ENCODE data around the gene ZCCHC18.
A peak's percentile ranks its signal among the peaks of the same experiment; 100 is the strongest.
"Not testable (repeated sequence)": the region's sequence is repeated elsewhere in the genome, so short reads cannot be mapped to it uniquely, and the experiment has no call there.

The ZCCHC18 gene
- total RNA-seq, result 0.31 to 1.4 reads per million in 2 donors

DNA sequence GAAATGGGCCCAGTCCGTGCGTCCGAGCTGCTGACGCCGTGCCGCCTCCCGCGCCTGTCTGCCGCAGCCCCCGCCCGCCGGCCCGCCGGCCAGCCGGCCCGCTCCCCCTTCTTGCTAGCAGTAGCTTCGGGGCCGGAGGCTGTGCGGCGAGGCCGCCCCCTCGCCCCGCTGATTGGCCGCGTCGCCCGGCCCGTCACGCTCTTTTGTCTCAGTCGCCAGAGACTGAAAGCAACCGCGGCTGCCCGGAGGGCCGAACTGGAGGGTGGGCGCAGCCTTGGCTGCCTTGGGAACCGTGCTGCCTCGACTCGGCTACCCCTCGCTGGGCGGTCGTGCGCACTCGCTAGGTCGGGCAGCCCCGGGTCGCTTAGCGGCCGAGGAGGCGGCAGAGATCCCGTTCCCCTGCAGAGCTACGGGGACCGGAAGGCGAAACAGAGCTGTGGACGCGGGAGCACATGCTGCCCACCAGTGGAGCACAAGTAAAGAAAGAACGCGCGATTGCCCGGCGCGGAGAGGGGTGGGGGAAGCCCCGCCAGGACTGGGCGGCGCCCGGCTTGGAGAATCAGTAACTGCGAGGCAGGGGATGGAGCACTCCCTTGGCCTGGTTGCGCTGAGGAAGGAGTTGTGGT lies at the start of gene ZCCHC18:
Gene ZCCHC18, plus strand, starts transcription at position 198 of the 626 bp plus-strand sequence. CDS start 1,589 bp downstream, outside the sequence.
- DNase-seq, result peak in 4 of 5 experiments; percentile 2 to 35 (median 12)

DNA sequence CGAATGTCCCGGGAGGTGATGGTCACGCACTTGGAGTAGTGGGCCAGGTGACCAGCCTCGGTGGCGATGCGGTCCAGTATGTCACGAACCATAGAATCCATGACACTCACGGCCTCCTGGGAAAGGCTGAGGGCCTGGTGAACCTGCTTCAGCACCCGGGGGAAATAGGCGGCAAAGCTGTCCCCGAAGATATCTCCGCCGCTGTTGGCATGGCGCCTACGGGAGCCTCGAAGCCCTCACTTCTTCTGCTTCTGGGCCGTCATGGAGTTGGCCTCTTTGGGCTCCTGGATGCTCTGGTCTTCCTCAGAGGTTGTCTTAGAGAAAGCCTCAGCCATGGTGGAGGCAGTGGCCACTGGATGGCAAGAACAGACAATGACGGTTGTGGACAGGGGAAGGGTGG lies 49.7 kb upstream of the ZCCHC18 start:
- not testable (repeated sequence) for DNase-seq

DNA sequence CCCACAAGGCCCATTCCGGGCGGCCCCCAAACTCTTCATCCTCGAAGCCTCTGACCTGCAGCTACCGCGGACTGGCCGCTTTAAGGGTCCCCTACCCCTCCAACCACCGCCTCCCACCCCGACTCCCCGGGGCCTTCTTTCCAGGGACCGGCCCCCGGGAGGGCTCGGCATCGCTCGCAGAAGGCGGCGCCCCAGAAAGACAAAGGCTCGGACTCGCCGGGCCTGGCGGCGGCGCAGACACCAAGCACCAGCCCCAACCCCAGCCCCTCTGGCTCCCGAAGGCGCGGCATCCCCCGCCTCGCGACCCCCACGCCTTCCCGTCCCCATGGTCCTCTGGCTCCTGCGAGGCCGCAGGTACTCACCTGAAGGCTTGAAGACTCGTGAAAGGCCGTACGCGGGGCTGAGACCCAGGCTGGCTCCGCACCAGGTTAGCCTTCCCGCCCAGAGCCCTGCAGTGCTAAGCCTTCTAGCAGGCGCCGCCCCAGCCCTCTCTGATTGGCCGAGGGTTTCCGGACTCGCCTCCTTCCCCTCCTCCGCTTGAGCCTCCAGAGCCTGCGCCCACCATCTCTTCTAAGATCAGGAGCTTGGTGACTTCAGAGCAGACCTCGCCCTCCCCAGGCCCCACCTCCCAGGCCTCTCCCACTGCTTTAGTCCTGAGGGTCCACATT lies 36.4 kb upstream of the ZCCHC18 start, which contains the start of gene TMSB15C:
Gene TMSB15C, minus strand, starts transcription at position 459 of the 668 bp plus-strand sequence.
- not testable (repeated sequence) for DNase-seq

DNA sequence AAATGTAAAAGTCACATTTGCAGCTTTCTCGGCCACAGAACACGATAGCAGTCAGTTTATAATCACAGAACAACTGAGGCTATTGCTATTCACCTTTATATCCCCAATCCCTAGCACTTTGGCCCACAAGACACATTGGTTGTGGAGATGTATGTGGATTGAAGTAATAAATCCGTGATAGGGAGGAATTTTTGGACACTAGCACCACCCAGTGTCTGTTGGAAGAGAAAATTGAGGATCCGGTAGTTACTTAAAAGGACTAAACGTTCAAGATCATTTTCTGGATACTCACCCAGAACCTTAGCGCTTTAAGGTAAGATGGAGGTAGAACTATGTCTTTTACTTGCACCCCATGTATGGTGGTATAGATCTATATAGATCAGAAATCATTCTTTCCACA lies 34.5 kb upstream of the ZCCHC18 start:
- not testable (repeated sequence) for DNase-seq

DNA sequence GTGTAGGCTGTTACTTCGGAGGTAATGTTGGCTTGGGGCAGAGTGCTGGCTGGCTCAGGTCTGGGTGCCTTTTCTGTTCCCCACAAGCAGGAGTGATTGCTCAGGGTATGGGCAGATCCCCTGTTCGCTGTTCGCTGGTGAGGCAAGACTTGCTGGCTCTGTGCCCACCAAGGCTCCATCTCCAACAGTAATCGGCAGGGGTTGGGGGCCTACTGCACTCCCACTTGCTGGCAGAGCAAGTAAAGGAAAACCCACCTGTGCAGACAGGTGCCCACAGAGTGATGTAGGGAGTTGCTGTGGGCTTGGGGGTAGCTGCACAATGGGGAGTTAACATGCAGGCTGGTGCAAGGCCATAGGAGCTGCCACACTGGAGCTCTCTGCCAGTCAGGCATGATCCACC lies 28.3 kb upstream of the ZCCHC18 start:
- DNase-seq, result no peak

DNA sequence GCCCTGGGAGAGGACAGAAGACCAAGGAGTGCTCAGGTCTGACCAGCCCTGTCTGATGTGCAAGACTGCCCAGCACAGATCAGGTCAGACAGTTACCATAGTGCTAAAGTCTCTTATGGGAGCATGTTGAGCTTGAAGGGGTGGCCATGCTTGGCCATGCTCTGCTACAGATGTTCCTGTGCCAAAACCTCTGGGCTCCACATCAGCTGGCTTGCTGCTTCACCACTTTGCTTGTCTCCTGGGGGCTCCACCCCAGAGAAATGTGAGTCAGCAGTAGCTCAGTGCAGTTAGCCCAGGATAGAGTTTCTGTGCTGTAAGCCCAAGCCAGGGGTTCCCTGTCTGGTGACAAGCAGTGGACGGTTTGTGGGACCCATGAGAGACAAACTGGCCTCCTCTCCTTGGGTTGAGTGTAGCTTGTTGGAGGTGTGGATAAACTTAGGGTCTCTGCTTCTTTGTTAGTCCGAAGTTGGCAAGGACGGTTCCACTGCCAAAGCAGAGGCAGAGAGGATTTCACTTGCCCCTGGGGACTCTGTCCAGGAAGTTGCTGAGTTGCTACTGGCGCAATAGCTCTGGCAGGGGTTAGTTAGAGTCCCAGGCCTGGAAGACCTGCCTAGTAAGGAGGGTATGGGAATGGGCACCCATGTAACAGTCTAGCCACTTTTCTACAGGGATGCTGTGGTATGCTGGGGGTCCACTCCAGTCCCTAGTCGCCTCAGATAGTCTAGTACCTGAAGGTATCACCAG lies 27.6 kb upstream of the ZCCHC18 start:
- DNase-seq, result no peak

DNA sequence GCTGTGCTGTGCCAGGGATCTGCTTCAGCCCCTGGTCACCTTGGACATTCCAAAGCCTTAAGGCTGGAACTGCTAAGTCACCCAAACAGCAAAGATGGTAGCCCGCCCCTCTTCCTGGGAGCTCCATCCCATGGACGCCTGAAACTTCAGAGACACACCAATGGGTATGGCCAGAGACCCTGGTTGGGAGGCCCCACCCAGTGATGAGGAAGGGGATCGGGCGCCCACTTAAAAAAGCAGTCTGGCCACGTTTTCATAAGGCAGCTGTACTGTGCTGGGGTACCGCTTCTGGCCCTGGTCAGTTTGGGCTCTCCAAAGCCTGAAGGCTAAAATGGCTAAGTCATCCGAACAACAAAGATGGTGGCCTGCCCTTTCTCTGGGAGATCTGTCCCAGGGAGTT lies 26.8 kb upstream of the ZCCHC18 start:
- DNase-seq, result no peak

DNA sequence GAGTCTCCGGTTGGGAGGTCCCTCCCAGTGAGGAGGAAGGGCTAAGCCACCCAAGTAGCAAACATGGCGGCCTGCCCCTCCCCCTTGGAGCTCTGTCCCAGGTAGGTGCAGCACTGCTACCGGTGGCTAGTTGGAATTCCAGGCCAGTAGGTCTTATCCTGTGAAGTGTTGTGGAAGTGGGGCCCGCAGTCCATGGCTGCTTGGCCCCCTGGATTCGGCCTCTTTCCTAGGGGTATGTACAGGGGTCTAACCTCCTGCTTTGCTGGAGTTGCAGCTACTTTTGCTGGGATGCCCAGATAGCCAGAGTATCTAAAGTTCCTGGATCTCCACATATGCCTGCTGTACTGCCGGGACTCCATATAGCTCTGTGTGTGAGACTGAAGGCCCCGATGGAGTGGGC lies 26.4 kb upstream of the ZCCHC18 start:
- no peak for DNase-seq

DNA sequence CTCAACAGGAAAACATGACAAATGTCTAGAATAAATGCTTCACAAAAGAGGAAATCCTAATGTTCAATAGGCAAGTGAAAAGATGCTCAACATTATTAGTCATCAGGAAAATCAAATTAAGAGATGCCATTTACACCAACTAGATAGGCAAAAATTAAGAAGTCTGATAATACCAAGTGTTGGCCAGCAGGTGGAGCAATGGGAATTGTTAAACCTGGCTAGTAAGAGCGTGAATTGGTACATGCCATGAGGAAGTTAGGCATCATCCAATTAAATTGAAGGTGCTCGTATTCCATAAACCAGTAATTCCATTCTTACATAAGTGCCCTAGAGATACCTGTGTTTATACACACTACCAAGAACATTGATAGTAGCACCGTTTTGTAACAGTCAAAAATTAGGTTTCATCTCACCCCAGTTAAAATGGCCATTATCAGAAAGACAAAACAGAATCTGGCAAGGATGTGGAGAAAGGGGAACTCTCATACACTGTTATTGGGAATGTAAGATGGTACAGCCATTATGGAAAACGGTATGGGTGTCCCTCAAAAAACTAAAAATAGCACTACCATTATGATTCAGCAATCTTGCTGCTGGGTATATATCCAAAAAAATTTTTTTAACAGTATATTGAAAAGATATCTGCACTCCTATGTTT lies 14.0 kb upstream of the ZCCHC18 start:
- peak in 3 of 5 experiments; percentile 16 to 60 (median 43) for DNase-seq

DNA sequence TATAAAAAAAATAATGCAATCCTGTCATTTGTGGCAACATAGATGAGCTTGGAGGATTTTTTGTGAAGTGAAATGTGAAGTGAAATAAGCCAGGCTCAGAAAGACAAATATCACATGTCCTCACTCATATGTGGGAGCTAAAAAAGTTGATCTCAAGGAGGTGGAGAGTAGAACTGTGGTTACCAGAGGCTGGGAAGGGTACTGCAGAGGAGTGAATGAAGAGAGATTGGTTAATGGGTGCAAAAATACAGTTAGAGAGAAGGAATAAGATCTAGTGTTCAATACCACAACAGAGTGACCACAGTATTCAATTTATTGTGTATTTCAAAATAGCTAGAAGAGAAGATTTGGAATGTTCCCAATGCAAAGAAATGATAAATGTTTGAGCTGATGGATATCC lies 13.4 kb upstream of the ZCCHC18 start:
- no peak for DNase-seq

DNA sequence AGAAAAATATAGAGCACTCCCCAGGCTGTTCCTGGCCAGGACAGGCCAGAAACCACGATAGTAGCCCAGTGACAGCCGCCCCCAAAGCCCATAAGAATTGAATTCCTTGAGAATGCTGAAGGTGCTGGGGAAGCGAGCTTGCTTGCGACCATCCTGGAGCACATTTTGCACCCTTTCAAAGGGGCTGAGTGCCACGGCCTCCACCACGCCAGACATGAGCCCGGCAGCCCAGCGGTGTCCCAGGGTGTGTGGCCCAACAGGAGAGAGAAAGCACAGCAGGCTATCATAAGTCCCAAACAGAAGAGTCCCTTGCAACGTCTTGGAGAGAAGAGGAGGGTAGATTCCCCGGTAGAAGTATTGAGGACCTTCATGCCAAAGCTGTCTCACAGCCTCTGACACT lies 7.6 kb upstream of the ZCCHC18 start:
- no peak for DNase-seq

DNA sequence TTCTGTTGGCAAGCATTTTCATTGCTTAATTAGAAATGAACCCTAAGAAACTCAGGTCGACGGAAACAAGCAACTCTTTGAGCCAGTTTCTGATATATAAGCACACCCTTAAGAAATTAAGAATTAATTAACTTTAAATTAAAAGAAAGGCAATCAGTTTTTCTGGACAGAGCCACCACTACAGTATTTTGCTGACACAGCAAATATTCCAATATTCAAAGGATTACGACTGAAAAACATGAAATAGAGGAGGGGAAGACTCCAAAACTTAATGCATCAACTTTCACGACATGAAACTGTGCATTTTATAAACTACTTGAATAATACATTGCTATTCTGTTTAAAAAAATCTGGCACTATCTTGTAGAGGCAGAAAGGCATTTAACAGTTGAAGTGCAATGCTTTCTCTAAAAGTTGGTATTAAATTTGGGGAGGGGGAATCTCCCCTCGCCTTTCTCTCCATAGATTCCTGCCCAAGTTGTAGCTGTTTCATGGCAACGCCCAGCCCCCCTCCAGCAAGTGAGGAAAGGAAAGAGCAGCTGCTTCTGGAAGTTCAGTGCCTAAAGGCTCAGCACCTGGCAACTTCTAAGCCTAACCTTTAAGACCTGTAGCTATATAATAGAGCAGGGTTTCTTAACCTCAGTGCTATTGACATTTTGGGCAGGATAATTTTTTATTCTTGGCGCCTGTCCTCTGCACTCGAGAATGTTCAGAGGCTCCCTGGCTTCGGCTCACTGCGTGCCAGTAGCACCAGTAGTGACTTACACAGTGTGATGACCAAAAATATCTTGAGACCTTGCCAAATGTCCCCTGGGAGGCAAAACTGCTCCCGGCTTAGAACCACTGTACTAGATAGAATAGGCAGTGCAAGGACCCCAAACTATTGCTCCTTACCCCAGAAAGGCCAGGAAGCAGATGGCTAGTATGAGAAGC lies 6.7 kb upstream of the ZCCHC18 start:
- no peak for DNase-seq

DNA sequence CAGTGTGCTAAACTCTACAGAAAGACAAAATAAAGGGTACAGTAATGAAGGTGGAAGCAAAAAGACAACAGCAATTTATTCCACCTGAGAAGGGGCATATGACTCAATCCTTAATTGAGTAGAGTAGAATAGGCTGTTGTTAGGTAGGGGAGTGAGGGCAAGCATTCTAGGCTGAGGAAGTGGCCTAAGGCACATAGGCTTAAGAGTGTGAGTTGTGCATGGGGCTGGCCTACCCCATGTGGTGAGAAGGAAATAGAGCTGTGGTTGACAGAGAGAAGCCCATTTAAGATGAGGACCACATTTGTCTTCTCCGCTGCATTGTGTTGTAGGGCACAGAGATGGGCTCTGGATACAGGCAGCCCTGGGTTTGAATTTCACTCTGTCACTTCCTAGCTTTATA lies 3.4 kb upstream of the ZCCHC18 start:
- no peak for DNase-seq

DNA sequence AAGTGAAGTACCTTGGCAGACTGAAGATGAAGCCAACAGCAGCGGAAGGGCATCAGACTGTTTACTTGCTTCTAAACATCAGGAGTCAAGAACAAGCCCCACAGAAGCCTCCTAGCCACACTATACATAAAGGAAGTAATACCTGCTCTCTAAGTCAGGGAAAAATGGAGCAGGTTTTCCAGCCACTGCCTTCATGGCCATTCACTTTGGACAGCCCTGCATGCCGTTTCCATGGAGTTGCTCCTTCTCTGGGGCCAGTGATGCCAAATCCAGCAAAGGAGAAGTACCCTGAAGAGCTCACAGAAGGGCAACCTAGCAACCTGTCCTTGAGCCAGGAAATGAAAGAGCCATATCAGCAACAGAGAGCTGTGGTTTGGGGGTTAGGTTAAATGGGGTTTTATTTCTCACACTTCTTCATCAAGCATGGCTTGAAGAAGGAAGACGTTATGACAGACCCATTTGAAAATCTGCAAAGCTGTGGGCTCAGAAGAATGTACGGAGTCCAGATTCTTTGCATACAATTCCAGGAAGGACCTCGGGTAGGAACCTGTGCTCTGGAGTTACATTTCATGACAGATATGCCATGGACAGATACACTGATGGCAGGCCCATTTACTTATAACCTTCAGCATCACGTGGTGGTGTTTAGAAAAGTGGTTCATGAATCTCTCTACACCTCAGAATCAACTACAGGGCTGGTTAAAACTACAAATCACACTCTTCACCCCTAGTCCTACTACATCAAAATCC lies 1.7 kb upstream of the ZCCHC18 start:
- DNase-seq, result peak in 2 of 5 experiments; percentile 53 to 63

DNA sequence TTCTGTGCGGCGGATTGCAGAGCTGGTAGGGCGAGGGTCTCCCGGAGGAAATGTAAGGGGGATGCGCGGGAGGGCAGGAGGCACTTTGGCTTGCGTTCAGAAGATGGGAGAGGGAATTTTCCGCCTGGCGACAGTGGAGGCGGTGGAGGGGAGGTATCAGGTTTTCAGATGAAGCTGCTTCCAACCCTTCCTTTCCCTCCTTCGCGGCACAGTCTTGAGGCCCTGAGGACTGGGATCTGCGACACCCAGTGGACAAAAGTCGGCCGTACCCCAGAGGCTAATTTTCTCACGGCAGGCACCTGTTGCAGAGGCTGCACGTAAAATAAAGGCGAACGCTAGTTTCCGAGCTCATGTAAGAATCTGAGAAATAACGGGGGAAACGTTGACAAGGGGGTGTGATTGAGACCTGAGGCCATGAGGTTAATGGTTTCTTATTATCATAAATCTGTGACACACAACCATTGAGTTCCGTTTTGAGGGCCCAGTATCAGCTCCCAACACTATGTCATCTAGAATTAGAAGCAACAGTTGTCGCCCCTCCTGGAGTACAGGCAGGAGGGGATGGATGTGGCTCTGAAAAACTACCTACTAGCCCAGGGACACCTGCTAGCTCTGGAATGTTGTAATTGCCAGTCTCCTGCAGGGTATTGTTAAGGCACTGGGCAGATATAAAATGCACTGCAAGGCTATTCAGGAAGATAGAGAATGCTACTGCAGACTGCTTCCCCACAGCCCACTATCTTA lies 1.1 kb downstream of the ZCCHC18 start:
- DNase-seq, result peak; percentile 9 to 68 (median 27)

DNA sequence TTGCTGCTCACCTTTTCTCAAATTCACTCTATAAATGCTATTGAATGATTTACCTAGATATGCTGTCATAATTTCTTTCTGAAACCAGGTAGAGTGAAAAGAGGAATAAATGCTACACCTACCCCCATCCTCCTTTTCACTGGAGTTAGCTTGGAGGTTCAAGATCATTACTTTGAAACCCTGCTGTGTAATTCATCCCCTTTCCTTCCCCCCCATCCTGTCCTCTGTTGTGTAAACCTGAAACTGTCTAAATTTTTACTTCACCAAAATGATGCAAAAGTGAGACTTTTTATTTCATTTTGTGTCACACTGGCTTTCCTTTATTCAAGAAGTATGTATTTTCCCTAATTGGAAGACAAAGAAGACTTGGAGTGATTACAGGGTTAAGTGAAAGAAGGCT lies 5.4 kb downstream of the ZCCHC18 start:
- DNase-seq, result no peak

DNA sequence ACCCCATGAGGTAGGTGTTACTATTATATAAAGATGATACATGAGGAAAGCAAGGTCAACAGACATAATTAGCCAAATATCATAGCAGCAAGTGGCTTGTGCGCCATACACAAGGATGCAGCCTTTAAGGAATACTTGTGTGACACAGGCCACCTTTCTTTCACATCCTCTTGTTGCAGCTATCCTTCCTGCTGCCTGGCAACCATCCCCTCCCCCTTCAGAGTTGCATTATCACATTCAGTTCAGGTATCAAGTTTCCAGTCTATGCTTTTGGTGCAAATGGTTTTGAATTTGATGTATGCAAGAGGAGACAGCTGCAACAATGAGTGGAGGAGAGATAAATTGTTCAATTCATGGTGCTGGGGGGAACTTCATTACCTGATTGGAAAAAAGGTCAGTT lies 6.4 kb downstream of the ZCCHC18 start:
- DNase-seq, result no peak

DNA sequence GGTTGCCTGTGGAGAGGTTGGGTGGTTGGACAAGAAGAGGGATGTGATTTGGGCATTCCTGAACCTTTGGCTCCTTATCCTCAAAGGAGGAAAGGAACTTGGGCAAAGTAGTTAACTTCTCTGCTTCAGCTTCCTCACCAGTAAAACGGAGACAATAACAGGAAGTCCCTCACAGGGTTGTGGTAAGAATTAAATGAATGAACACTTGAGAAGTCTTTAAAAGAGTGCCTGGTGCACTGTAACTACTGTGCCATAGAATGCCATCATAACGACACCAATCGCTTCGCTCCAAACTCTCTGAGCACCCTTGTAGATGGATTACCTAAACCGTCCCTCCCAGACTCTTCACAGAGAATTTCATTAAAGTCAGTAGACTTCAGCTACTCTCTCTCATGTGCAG lies 10.5 kb downstream of the ZCCHC18 start:
- peak in 1 of 5 experiments; percentile 75 for DNase-seq

DNA sequence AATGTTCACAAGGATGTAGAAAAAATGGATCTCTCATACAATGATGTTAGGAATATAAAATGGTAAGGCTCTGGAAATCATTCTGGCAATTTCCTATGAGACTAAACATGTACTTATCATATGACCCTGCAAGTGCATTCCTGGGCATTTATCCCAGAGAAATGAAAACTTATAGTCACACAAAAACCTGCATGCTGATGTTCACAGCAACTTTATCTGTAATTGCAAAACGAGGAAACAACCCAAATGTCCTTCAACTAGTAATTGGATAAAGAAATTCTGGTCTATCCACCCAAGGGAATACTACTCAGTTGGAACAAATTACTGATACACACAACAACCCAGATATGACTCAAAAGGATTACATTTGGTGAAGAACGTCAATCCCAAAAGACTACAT lies 14.5 kb downstream of the ZCCHC18 start:
- DNase-seq, result no peak

DNA sequence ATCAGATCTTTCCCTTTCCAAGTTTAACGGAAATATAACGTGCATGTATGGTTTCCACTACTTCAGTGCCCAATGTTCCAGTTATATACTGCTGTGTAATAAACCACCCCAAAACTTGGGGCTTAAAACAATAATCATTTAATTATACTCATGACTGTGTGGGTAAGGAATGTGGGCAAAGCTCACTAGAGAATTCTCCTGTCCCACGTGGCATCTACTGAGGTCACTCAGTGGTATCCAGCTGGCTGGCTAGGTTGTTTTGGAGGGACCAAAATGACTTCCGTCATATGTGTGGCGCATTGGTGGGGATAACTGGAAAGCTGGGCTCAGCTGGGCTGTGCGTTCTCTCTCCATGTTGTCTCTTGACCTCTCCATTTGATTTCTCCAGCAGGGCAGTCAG lies 18.5 kb downstream of the ZCCHC18 start:
- no peak for DNase-seq

Measured in T-helper 2 cell (primary cell).